NCI-H526 treated with DMSO at 0.1 percent for 48 hours (cell line): ENCODE results near the gene GARS1.
"Not testable (repeated sequence)": the region's sequence is repeated elsewhere in the genome, so short reads cannot be mapped to it uniquely, and the experiment has no call there.

Source experiments
- DNase-seq: peaks from one replicate; lab custom pipeline; 2025; lab: John Stamatoyannopoulos, UW

Gene GARS1

GRCh38 chr7:30575910-30576309, 18.8 kb upstream of the GARS1 start:
- DNase-seq: no peak

- no peak for DNase-seq
These were observed 11.5 kb upstream of the GARS1 start for GRCh38 chr7:30583181-30583580.

DNA sequence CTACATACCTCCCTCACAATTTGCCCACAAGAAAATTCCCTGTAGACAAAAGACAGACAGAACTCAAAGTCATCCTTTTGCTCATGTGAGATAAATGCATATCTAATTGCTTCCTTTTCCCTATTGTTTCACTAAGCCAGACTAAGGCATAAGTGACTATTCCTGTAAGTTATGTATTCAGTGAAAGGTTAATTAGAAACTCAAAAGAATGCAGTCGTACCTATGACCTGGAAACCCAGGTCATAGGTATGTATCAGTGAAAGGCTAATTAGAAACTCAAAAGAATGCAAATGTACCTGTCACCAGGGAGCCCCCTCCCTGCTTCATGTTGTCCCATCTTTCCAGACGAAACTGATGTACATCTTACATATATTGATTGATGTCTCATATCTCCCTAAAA, 10.3 kb upstream of the GARS1 start:
- DNase-seq: no peak

GRCh38 chr7:30584965-30585364, 9.7 kb upstream of the GARS1 start:
- no peak for DNase-seq

DNA sequence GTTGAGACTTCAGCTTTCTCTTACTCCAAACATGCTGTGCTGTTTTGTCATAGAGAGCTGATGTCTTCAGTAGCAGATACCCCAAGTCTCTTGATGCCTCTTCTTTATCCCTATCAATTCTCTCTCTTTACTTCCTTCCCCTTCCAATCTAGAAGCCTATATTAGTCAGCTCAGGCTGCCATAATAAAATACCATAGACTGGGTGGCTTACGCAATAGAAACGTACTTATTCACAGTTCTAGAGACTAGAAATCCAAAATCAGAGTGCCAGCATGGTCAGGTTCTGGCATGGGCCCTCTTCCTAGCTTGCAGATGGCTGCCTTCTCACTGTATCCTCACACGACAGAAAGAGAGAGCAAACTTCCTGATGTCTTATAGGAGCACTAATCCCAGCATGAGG, 9.0 kb upstream of the GARS1 start:
- no peak for DNase-seq

DNA sequence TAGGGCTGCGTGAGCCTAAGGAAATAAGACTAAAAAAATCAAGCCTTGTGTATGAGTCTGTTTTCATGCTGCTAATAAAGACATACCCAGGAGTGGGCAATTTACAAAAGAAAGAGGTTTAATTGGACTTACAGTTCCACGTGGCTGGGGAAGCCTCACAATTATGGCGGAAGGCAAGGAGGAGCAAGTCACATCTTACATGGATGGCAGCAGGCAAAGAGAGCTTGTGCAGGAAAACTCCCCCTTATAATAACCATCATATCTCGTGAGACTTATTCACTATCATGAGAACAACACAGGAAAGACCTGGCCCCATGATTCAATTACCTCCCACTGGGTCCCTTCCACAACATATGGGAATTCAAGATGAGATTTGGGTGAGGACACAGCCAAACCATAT, 7.1 kb upstream of the GARS1 start:
- DNase-seq: not testable (repeated sequence)

DNA sequence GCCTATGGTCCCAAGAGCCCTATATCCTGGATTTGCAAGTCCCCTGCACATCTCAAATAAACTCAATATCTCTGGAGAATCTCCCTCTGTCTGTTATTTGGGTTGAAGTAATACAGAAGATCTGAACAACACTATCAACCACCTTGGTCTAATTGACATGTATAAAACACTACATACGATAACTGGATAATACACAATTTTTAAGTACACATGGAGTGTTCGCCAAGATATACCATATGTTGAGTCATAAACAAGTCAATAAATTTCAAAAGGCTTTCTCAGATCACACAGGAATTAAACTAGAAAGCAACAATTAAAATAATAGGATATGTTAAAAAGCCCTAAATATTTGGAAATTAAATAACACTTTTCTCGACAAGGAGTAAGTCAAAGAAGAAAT, 5.6 kb upstream of the GARS1 start:
- DNase-seq: no peak

DNA sequence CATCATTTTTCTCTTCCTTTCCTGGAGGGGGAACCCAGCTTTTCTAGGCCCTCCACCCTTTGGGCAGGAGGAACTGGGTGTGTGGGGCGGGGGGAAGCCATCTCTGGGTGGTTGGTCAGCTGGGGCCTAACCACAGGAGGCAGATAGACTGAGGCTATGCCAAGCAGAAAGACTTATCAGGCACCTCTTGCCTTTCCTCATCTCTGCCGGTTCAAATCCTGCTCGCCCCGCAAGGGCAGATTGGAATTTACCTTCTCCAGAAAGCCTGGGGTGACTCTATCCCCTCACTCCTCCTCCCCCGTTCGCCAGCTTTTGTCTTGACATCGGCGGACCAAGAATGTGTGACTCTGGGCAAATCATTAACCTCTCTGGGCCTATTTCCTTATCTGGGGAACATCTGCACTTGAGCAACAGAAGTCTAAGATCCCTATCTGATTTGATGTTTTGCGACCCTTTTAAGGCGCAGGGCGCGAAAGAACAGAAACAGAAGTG, 584 bp upstream of the GARS1 start:
- no peak for DNase-seq

DNA sequence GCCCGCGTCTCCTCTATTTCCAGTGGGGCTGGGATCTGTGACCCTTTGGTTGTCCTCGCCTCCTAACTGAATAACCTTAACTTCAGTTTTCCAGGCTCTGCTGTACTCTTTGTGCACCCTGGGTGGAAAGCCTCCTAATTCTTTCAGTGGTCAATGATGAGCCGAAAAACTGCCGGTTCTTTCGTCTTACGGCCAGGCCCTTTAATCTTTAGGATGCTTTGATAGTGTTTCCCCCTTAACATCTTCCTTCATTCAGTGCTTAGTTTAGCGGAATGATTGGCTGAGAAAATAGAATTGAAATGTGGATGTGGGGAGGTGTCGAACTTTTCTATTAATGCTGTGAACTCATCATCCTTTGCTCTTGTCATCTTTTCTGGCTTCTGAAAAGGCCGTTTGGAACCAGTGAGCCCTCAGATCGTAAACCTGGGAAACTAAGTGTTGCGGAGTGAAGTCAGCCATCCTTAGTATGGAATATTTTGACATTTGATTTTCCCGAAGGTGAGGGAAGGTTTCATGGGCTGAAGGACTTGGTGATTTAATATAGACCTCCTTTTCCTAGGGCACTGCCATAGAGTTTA, 847 bp downstream of the GARS1 start:
- no peak for DNase-seq

- no peak for DNase-seq
These were observed 1.4 kb downstream of the GARS1 start for GRCh38 chr7:30596014-30596641.

DNA sequence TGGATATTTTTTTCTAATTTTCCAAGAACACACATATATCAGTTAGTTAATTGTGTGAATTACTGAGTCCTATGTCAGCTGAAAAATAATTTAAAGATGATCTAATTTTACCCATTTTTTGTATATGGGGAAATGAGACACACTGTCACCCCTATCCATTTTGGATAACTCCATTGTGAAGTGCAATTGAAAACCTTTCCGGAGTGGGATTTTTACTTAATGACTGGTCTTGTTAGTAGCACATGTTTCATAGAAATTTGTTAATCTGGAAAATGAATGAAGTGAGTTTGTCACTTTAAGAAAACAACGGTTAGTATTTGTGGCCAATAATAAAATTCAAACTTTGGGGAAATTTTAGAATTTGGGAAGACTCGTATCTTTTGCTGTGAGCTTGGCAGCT, 2.0 kb downstream of the GARS1 start:
- DNase-seq: no peak

- DNase-seq: no peak
These were observed 3.6 kb downstream of the GARS1 start for GRCh38 chr7:30598121-30598876.

GRCh38 chr7:30604901-30605300, 10.2 kb downstream of the GARS1 start:
- no peak for DNase-seq

- DNase-seq: no peak
These were observed 11.2 kb downstream of the GARS1 start for GRCh38 chr7:30605832-30606231.

DNA sequence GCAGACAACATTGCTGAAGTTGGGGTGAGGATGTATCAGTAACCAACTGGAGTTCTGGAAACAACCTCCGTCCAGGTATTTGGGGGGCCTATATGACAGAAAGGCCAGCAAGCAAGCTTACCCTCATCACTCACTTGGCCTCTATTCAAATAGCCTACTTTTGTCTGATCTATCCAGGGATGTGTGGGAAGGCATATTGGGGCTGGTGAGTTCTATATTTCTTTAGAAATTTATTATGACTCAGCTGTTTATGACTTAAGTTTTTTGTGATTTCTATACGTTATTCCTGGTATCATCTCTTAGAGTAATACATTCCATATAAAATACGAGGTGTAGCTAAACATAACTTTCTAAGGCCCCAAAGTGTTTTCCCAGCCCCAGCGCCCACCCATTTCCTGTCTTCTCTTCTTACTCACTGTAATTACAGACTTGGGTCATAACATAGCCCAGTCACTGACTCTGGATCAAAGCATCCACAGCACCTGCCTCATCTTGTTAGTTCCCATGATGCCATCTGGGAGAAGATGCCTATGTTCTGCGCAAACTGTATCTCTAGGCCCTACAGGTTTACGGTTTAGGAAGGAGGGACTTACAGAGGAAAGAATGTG, 18.1 kb downstream of the GARS1 start:
- DNase-seq: no peak

DNA sequence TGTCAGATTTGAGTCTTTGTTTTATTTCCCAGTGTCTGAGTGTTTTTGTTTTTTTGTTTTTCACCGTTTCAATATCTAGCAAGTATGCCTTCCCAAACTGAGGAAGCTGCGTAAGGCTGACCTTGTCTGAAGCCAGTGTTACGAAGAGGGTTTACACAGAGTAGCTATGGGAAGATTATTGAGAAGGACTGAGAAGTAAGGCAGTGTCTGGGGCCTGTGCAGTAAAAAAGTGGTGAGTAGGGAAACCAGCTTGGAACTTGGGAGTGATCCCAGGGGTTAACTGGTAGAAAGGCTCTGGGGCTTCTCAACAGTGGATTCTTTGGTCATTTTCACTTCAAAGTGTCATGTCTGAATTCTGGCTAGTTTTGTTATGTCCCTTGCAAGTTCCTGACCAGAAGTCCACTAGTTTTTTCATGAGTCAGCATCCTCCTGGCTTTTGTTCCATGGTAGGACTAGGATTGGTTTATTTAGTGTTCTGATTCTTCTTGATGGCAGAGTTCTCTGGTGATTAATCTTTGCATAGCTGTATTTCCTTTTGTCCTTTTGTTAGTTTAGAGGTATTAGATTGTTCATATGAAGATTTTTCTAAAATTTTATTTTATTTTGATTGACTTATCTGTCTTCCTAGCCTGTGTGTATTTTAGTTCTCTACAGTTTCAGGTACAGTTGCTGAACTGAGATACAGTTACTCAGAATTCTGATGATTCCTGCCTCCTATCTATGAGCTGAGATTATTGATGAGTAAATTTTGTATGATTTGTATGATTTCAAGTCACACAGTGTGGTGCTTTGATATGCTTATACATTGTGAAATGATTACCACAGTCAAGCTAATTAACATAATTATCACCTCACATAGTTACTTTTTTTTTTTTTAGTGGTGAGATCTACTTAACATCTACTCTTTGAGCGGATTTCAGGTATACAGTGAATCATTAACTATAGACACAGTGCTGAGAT, 19.0 kb downstream of the GARS1 start:
- DNase-seq: no peak

DNA sequence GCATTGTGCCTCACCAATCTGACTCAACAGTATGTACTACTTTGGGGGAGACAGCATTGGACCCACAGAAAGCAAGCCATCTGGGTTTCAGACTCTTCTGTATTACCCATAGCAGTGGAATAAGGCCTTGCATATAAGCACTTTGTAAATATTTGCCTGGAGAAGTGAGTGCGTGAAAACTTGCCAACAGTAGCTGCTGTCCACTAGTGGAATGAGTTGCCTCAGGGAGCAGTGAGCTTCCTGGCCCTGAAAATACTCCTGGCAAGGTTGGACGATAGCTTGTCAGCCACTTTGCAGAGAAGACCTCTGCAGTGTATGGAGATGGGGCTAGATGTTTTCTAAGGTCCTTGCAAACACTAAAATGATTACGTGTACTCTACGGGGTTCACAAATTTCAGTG, 21.6 kb downstream of the GARS1 start:
- DNase-seq: no peak

- no peak for DNase-seq
These were observed 22.7 kb downstream of the GARS1 start for GRCh38 chr7:30617359-30617758.

DNA sequence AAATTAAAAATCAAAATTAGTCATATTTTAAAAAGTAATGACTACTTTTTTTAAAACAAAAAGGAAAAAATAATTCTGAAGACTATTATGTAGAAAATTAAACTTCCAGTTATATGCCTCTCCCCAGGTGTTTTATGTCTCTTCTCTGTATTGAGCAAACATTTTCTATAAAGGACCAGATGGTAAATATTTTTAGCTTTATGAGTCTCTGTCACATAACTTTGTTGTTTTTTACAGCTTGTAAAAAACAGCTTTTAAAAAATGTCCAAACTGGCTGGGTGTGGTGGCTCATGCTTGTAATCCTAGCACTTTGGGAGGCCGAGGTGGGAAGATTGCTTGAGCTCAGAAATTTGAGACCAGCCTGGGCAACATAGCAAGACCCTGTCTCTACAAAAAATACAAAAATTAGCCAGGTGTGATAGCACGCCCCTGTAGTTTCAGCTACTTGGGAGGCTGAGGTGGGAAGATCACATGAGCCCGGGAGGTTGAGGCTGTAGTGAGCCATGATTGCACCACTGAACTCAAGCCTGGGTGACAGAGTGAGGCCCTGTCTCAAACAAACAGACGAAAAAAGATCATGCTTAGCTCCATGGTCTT, 23.5 kb downstream of the GARS1 start:
- no peak for DNase-seq

- DNase-seq: no peak
These were observed 24.3 kb downstream of the GARS1 start for GRCh38 chr7:30618961-30619360.

DNA sequence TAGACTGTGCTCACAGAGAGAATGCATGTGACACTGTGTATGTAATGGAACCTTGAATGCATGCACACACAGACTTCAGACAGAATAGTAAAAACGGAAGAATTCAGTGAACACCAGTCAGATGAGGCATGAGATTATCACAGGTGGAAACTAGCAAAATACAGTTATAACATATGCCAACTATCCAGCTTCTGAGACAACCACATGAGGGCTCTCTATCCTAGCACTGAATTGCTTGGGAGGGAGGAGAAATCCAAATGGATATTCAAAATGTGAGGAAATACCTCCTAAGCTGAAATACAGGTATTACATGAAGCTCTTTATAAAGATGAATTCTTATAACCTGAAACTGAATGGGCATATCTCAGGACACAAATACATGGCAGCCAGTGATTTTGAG, 30.6 kb downstream of the GARS1 start:
- DNase-seq: no peak
